ENCODE results near the gene HSD17B1. TPM values are rescaled to one million over a fixed set of nuclear protein-coding genes. Genes with fewer than 3 reads are reported as not detected.
A peak's percentile ranks its signal among the peaks of the same experiment; 100 is the strongest.

HSD17B1 gene
- total RNA-seq, 1 donor from 2014 or later = 3.2 TPM

GRCh38 chr17:42566215-42566882, 13.6 kb downstream of the HSD17B1 start:
- DNase-seq (ENCODE audit: low spot score) = no peak

GRCh38 chr17:42566883-42567573, 14.3 kb downstream of the HSD17B1 start, which contains the start of gene MLX:
Gene MLX (plus strand): TSS chr17:42567100. CDS start chr17:42567125, 25 bp downstream.
- peak; percentile 99 for DNase-seq (ENCODE audit: low spot score)

- DNase-seq (ENCODE audit: low spot score) = no peak
Observed at GRCh38 chr17:42568341-42569111, 15.8 kb downstream of the HSD17B1 start.

GRCh38 chr17:42571435-42572225, 18.9 kb downstream of the HSD17B1 start:
- DNase-seq (ENCODE audit: low spot score) = no peak

GRCh38 chr17:42573095-42573494, 20.4 kb downstream of the HSD17B1 start:
- no peak for DNase-seq (ENCODE audit: low spot score)

- DNase-seq (ENCODE audit: low spot score) = no peak
Observed at GRCh38 chr17:42574463-42574862, 21.7 kb downstream of the HSD17B1 start.

- DNase-seq (ENCODE audit: low spot score) = no peak
Observed at GRCh38 chr17:42577140-42577531, 24.4 kb downstream of the HSD17B1 start.

GRCh38 chr17:42577532-42578281, 25.0 kb downstream of the HSD17B1 start, which contains the start of gene PSMC3IP:
Gene PSMC3IP (minus strand): TSS chr17:42577729. CDS start chr17:42577686, 43 bp downstream.
- peak; percentile 98 for DNase-seq (ENCODE audit: low spot score)

GRCh38 chr17:42578282-42578869, 25.7 kb downstream of the HSD17B1 start:
- no peak for DNase-seq (ENCODE audit: low spot score)

- no peak for DNase-seq (ENCODE audit: low spot score)
Observed at GRCh38 chr17:42579794-42580551, 27.2 kb downstream of the HSD17B1 start.

GRCh38 chr17:42581744-42582270, 29.1 kb downstream of the HSD17B1 start:
- DNase-seq (ENCODE audit: low spot score) = no peak

GRCh38 chr17:42584880-42585279, 32.2 kb downstream of the HSD17B1 start:
- no peak for DNase-seq (ENCODE audit: low spot score)

GRCh38 chr17:42585353-42585752, 32.6 kb downstream of the HSD17B1 start:
- DNase-seq (ENCODE audit: low spot score) = no peak

GRCh38 chr17:42586514-42587230, 33.9 kb downstream of the HSD17B1 start:
- no peak for DNase-seq (ENCODE audit: low spot score)

GRCh38 chr17:42590886-42591285, 38.2 kb downstream of the HSD17B1 start:
- no peak for DNase-seq (ENCODE audit: low spot score)

- no peak for DNase-seq (ENCODE audit: low spot score)
Observed at GRCh38 chr17:42591411-42591810, 38.7 kb downstream of the HSD17B1 start.

GRCh38 chr17:42596386-42596785, 43.7 kb downstream of the HSD17B1 start:
- DNase-seq (ENCODE audit: low spot score) = no peak

- no peak for DNase-seq (ENCODE audit: low spot score)
Observed at GRCh38 chr17:42598905-42599304, 46.2 kb downstream of the HSD17B1 start.

Data from mesenteric fat pad (tissue), 1 donor.